ENCODE measurements around the gene GABPB1.

Gene GABPB1

GRCh38 chr15:50236433-50236832 lies 118.6 kb downstream of the GABPB1 start:
- no peak for DNase-seq

GRCh38 chr15:50235794-50236193 lies 119.2 kb downstream of the GABPB1 start:
- no peak for DNase-seq

GRCh38 chr15:50234764-50235163 lies 120.2 kb downstream of the GABPB1 start:
- DNase-seq, result no peak

- DNase-seq, result no peak
Observed at GRCh38 chr15:50233192-50233736, 121.7 kb downstream of the GABPB1 start.

- DNase-seq, result no peak
Observed at GRCh38 chr15:50232791-50233190, 122.2 kb downstream of the GABPB1 start.

GRCh38 chr15:50231761-50232160 lies 123.2 kb downstream of the GABPB1 start:
- DNase-seq, result no peak

GRCh38 chr15:50229336-50229735 lies 125.7 kb downstream of the GABPB1 start:
- no peak for DNase-seq

GRCh38 chr15:50228866-50229265 lies 126.1 kb downstream of the GABPB1 start:
- no peak for DNase-seq

GRCh38 chr15:50227076-50227475 lies 127.9 kb downstream of the GABPB1 start:
- no peak for DNase-seq

- no peak for DNase-seq
Observed at GRCh38 chr15:50225938-50226337, 129.1 kb downstream of the GABPB1 start.
